ENCODE measurements around the gene ATP1B2. TPM values are rescaled to one million over a fixed set of nuclear protein-coding genes. Genes with fewer than 3 reads are reported as not detected.

Gene ATP1B2
- total RNA-seq, 1 experiment from 2014 or later: 29.1 TPM

- DNase-seq (ENCODE audit: low spot score) (no peak), ATAC-seq (no peak)
- H3K27ac Mint-ChIP-seq: no peak overlapping the region
- H3K36me3 Mint-ChIP-seq: peaks cover 3% of the 10 kb centered on the region
- ChIA-PET CTCF (interaction anchor here (1.0 to 2.3 kb wide), 2 partner anchors 14 to 15 kb away, joined by 3 to 17 read pairs; partner anchors contain the start of genes TP53 and WRAP53), POLR2A (no interaction called here)
- peaks cover 11% of the 10 kb centered on the region for H3K27me3 Mint-ChIP-seq (ENCODE audit: low read depth)
- peaks cover 28% of the 10 kb centered on the region for H3K4me1 Mint-ChIP-seq
- no peaks in the 10 kb centered on the region for H3K9me3 Mint-ChIP-seq
- H3K4me3 Mint-ChIP-seq: no peak overlapping the region
- no peak for TF ChIP-seq PREB (CRISPR knock-in tag; IDR thresholded peaks at IDR 0.05; ENCODE audit: borderline replicate concordance)
- TF ChIP-seq CREM (CRISPR knock-in tag; IDR thresholded peaks at IDR 0.05): no peak
- TF ChIP-seq ZBTB21 (CRISPR knock-in tag; IDR thresholded peaks at IDR 0.05; ENCODE audit: borderline replicate concordance): no peak
- TF ChIP-seq CTCF (IDR thresholded peaks at IDR 0.05): no peak
- no peak for TF ChIP-seq TP53 (CRISPR knock-in tag; IDR thresholded peaks at IDR 0.05)
- no peak for TF ChIP-seq MXD4 (CRISPR knock-in tag; IDR thresholded peaks at IDR 0.05; ENCODE audit: borderline replicate concordance)
- TF ChIP-seq E2F4 (CRISPR knock-in tag; IDR thresholded peaks at IDR 0.05; ENCODE audit: borderline replicate concordance, low read depth): no peak
- TF ChIP-seq JAZF1 (CRISPR knock-in tag; IDR thresholded peaks at IDR 0.05): no peak
- no peak for TF ChIP-seq ZNF219 (CRISPR knock-in tag; IDR thresholded peaks at IDR 0.05; ENCODE audit: borderline replicate concordance)
- no peak for TF ChIP-seq SMAD4 (CRISPR knock-in tag; IDR thresholded peaks at IDR 0.05)
- TF ChIP-seq CREB1 (CRISPR knock-in tag; IDR thresholded peaks at IDR 0.05): no peak
Measured at GRCh38 chr17:7701681-7702080, 51.0 kb downstream of the ATP1B2 start.

GRCh38 chr17:7702776-7703175 lies 52.0 kb downstream of the ATP1B2 start:
- DNase-seq (ENCODE audit: low spot score) (no peak), ATAC-seq (no peak)
- H3K27me3 Mint-ChIP-seq (ENCODE audit: low read depth): peaks cover 13% of the 10 kb centered on the region
- H3K9me3 Mint-ChIP-seq: no peaks in the 10 kb centered on the region
- H3K4me3 Mint-ChIP-seq: no peak overlapping the region
- H3K36me3 Mint-ChIP-seq: peaks cover 2% of the 10 kb centered on the region; the same call in 1 of the 2 replicates
- ChIA-PET POLR2A (interaction anchor here (0.6 to 4.0 kb wide), 5 partner anchors 11 to 75 kb away, joined by 3 to 55 read pairs (median 8); partner anchors contain the start of genes ATP1B2, SAT2, TP53 and WRAP53), CTCF (interaction anchor here (0.6 to 6.1 kb wide), 11 partner anchors 9 to 338 kb away, joined by 4 to 72 read pairs (median 7); partner anchors contain the start of genes DNAH2, FXR2, SHBG and SOX15)
- TF ChIP-seq ATF1 (CRISPR knock-in tag; IDR thresholded peaks at IDR 0.05) (no peak), GTF2I (CRISPR knock-in tag; conservative IDR thresholded peaks at IDR 0.05) (no peak), SMAD4 (CRISPR knock-in tag; IDR thresholded peaks at IDR 0.05) (no peak), ZNF232 (CRISPR knock-in tag; IDR thresholded peaks at IDR 0.05) (no peak), GABPB1 (CRISPR knock-in tag; IDR thresholded peaks at IDR 0.05) (no peak), SP1 (CRISPR knock-in tag; conservative IDR thresholded peaks at IDR 0.05) (no peak), ATF3 (CRISPR knock-in tag; conservative IDR thresholded peaks at IDR 0.05) (no peak), NFE2L1 (CRISPR knock-in tag; IDR thresholded peaks at IDR 0.05) (no peak), ETV6 (CRISPR knock-in tag; IDR thresholded peaks at IDR 0.05) (no peak), IRF2 (CRISPR knock-in tag; IDR thresholded peaks at IDR 0.05; ENCODE audit: borderline replicate concordance, low read depth) (no peak), JAZF1 (CRISPR knock-in tag; IDR thresholded peaks at IDR 0.05) (no peak), HMGA2 (CRISPR knock-in tag; IDR thresholded peaks at IDR 0.05) (no peak)
- peaks cover 30% of the 10 kb centered on the region for H3K4me1 Mint-ChIP-seq
- H3K27ac Mint-ChIP-seq: peak overlapping the region; percentile 74; the same call in 1 of the 2 replicates

Data from WTC11 (cell line).